ENCODE data around the gene NUP58. TPM values are rescaled to one million over a fixed set of nuclear protein-coding genes. Genes with fewer than 3 reads are reported as not detected.

NUP58 gene
- total and polyA plus RNA-seq, 9 of the 15 experiments (the other 6 are each of a cell fraction or from before 2014, with no cell fraction given): 12.5 to 98.0 (median 42.6) TPM

DNA sequence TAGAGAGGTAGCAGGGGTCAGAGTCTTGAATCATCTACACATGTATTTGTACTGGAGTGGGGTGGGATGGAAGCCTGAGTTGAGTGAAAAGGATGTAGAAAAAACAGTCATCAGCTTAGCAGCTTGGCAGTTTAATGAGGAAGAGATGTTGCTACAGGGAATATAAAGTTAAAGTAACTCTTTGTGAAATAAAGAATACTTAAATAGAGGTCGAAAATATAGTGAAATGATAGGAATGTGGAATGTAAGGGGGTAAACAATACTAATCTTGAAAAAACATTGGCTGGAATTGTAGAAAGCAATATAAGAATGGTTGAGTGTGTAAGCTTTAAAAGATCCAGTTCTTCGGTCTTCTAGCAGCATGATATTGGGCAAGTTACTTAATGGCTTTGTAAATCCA, 22.7 kb downstream of the NUP58 start:
- ChIA-PET CTCF (ENCODE audit: low intra/inter-chr PET ratio) (no interaction called here), POLR2A (interaction anchor here (0.9 to 2.1 kb wide), 2 partner anchors 9 to 11 kb away, joined by 4 read pairs; no protein-coding TSS in a partner anchor)
- no peak for ATAC-seq

More for the DNA sequence above, 22.7 kb downstream of the NUP58 start:
- DNase-seq (ENCODE audit: extremely low read depth in 1 of 4, low spot score in 3 of 4) (no peak), FAIRE-seq (no peak)
- Histone ChIP-seq H3K27me3 (ENCODE audit: control insufficient read depth in 2 of 2, insufficient read depth in 2 of 2, low read length in 2 of 2) (no peaks in the 10 kb centered on the region), H3K4me1 (replicated peaks in 1 of 2; ENCODE audit: control insufficient read depth in 2 of 2, insufficient read depth in 2 of 2, low read length in 2 of 2) (no peaks in the 10 kb centered on the region), H3K4me3 (no peak overlapping the region), H2AFZ (ENCODE audit: low read depth, low read length) (no peak overlapping the region), H3K9ac (ENCODE audit: insufficient read depth in 1 of 2, low read depth in 2 of 2, low read length in 2 of 2) (no peak overlapping the region), H3K27ac (ENCODE audit: extremely low read depth, low read depth, low read length) (no peak overlapping the region), H3K4me2 (ENCODE audit: insufficient read depth, low read length) (no peak overlapping the region), H4K20me1 (replicated peaks; ENCODE audit: control insufficient read depth, insufficient read depth, low read length) (no peaks in the 10 kb centered on the region), H3K36me3 (ENCODE audit: control insufficient read depth, insufficient read depth, low read length) (peaks cover 91% of the 10 kb centered on the region), H3K79me2 (ENCODE audit: control insufficient read depth, insufficient read depth, low read length) (no peaks in the 10 kb centered on the region), H3K9me3 (replicated peaks; ENCODE audit: control insufficient read depth, insufficient read depth, low read depth, low read length) (no peaks in the 10 kb centered on the region), H3K9me1 (ENCODE audit: control insufficient read depth, insufficient read depth, low read length) (no peaks in the 10 kb centered on the region)
- BruUV-seq (replicated peaks): no TSS peak
- in situ Hi-C loops (cut with MboI) (no loop called here), intact Hi-C loops (cut with micrococcal nuclease) (no loop called here)
- 82% methylated on average over 2 of the region's 2 CpGs for WGBS (ENCODE audit: insufficient coverage, low coverage, missing lambda C conversion rate)
- no peak for TF ChIP-seq NFATC3 (IDR thresholded peaks at IDR 0.05)
- no peak for TF ChIP-seq IRF2 (CRISPR knock-in tag; IDR thresholded peaks at IDR 0.05)
- TF ChIP-seq, protein P1, sequence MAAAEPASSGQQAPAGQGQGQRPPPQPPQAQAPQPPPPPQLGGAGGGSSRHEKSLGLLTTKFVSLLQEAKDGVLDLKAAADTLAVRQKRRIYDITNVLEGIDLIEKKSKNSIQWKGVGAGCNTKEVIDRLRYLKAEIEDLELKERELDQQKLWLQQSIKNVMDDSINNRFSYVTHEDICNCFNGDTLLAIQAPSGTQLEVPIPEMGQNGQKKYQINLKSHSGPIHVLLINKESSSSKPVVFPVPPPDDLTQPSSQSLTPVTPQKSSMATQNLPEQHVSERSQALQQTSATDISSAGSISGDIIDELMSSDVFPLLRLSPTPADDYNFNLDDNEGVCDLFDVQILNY (CRISPR knock-in tag; IDR thresholded peaks at IDR 0.05): no peak
- TF ChIP-seq, protein P2, sequence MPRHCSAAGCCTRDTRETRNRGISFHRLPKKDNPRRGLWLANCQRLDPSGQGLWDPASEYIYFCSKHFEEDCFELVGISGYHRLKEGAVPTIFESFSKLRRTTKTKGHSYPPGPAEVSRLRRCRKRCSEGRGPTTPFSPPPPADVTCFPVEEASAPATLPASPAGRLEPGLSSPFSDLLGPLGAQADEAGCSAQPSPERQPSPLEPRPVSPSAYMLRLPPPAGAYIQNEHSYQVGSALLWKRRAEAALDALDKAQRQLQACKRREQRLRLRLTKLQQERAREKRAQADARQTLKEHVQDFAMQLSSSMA (CRISPR knock-in tag; IDR thresholded peaks at IDR 0.05): no peak
- TF ChIP-seq HNRNPL (IDR thresholded peaks at IDR 0.05; ENCODE audit: low read depth, low read length): no peak
- TF ChIP-seq, protein P3, sequence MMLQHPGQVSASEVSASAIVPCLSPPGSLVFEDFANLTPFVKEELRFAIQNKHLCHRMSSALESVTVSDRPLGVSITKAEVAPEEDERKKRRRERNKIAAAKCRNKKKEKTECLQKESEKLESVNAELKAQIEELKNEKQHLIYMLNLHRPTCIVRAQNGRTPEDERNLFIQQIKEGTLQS (IDR thresholded peaks at IDR 0.05): no peak
- TF ChIP-seq, protein P3 (CRISPR knock-in tag; conservative IDR thresholded peaks at IDR 0.05): no peak
- no peak for TF ChIP-seq NR2C2 (CRISPR knock-in tag; IDR thresholded peaks at IDR 0.05)
- no peak for TF ChIP-seq NR2C2 (tag; IDR thresholded peaks at IDR 0.05)
- TF ChIP-seq RAD21 (CRISPR knock-in tag; conservative IDR thresholded peaks at IDR 0.05 in 1 of 2, IDR thresholded peaks at IDR 0.05 in 1 of 2): no peak
- no peak for TF ChIP-seq SREBF2 (CRISPR knock-in tag; IDR thresholded peaks at IDR 0.05)
